Measurements from ENCODE around the gene PRRT1. TPM values are rescaled to one million over a fixed set of nuclear protein-coding genes. Genes with fewer than 3 reads are reported as not detected.
"Not testable (repeated sequence)": the region's sequence is repeated elsewhere in the genome, so short reads cannot be mapped to it uniquely, and the experiment has no call there.

PRRT1 gene
- total RNA-seq, 1 donor from 2014 or later = 1.0 TPM

- no peak for DNase-seq (ENCODE audit: low spot score)
Observed at GRCh38 chr6:32105433-32105832, 46.3 kb downstream of the PRRT1 start.

GRCh38 chr6:32102255-32102654, 49.5 kb downstream of the PRRT1 start:
- no peak for DNase-seq (ENCODE audit: low spot score)

GRCh38 chr6:32100251-32100650, 51.5 kb downstream of the PRRT1 start:
- not testable (repeated sequence) for DNase-seq (ENCODE audit: low spot score)

Small RNAs within 50 kb of the gene (microRNA-seq; reads per million reads assigned to microRNA genes)
- gene MIR6721 (ENCODE audit: borderline number of aligned reads) = 2.9 reads per million
- gene MIR6833 (ENCODE audit: borderline number of aligned reads) = not detected

Other genes starting within 250 kb of the PRRT1 start
- gene ZBTB12, start 249.9 kb downstream of the PRRT1 start, total RNA-seq = 2.9 TPM
- 60.8 TPM for gene C2, start 224.2 kb downstream of the PRRT1 start, total RNA-seq
- gene CFB, start 205.8 kb downstream of the PRRT1 start, total RNA-seq = 38.0 TPM
- gene NELFE, start 193.0 kb downstream of the PRRT1 start, total RNA-seq = 59.2 TPM
- 52.5 TPM for gene SKIC2, start 192.8 kb downstream of the PRRT1 start, total RNA-seq
- gene DXO, start 179.8 kb downstream of the PRRT1 start, total RNA-seq = 17.1 TPM
- 36.2 TPM for gene C4A, start 169.9 kb downstream of the PRRT1 start, total RNA-seq
- 32.7 TPM for gene C4B, start 137.1 kb downstream of the PRRT1 start, total RNA-seq
- gene CYP21A2, start 113.5 kb downstream of the PRRT1 start, total RNA-seq = 0.45 TPM
- gene TNXB, start 42.6 kb downstream of the PRRT1 start, total RNA-seq = 187 TPM
- 46.6 TPM for gene ATF6B, start 23.7 kb downstream of the PRRT1 start, total RNA-seq
- 4.3 TPM for gene FKBPL, start 21.7 kb downstream of the PRRT1 start, total RNA-seq
- gene PPT2, start 2.2 kb upstream of the PRRT1 start, total RNA-seq = 24.4 TPM
- 15.5 TPM for gene EGFL8, start 12.7 kb upstream of the PRRT1 start, total RNA-seq
- gene AGPAT1, start 24.1 kb upstream of the PRRT1 start, total RNA-seq = 39.9 TPM
- gene RNF5, start 26.5 kb upstream of the PRRT1 start, total RNA-seq = 32.3 TPM
- 5.7 TPM for gene AGER, start 32.3 kb upstream of the PRRT1 start, total RNA-seq
- 51.5 TPM for gene PBX2, start 38.3 kb upstream of the PRRT1 start, total RNA-seq
- gene GPSM3, start 40.7 kb upstream of the PRRT1 start, total RNA-seq = 39.2 TPM
- gene NOTCH4, start 72.1 kb upstream of the PRRT1 start, total RNA-seq = 113 TPM
- gene TSBP1, start 220.0 kb upstream of the PRRT1 start, total RNA-seq = not detected

Data from mesenteric fat pad (tissue), 1 donor.